DMS79 treated with DMSO at 0.1 percent for 48 hours (cell line): ENCODE results near the gene PDE6C.

Experiments used
- DNase-seq: peaks from one replicate; lab custom pipeline; 2025; lab: John Stamatoyannopoulos, UW

Gene PDE6C

GRCh38 chr10:93594518-93594917 lies 17.8 kb upstream of the PDE6C start:
- DNase-seq = no peak

DNA sequence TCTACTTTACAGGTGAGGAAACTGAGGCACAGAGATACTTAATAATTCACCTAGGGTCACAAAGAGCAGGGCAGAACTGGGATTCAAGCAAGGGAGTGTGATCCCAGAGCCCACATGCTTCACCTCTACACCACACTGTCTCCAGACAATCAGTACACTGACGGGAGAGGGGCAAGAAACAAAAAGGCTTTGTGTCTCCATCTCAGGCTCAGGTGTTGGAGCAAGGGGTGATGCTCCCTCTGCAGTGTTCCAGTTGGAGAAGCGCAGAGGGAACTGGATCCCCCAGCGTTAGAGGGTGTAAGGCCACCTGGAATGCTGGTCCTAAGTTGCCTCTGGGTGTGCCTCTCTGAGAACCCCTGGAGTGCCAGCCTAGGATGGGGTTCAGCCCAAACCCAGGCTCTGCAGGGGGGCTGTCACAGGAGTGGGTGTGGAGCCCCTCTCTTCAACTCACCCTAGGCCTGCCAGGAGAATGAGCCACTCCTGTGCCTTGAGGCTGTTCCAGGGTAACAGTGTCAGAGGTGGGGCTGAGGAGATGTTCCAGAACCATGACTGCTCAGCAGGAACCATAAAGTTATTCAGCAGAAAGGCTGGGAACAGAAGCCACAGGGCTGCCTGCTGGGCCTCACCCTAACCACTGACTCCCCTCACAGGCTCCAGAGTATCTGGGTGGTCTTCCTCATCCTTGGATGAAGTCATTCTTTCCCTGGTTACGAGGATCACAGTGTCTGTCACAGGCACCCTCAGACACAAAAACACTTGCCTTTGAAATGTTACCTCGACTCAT lies 16.8 kb upstream of the PDE6C start:
- DNase-seq = no peak

DNA sequence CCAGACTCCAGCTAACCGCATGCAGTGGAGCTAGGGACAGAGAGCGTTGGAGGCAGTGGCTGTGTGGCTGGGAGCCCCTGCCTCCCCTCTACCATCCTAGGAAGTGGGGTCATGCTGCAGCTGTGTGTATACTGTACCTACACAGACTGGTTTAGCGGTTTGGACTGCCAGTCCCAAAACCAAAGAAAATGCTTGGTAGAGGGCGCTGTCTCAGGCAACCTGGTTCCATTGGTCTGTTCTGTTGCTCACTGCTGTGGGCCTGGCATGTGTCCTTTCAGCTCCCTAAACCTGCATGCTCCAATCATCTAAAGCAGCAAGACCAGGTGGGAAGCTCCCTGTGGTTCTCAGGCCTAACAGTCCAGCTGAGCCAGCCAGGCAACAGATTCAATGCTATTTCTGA lies 15.8 kb upstream of the PDE6C start:
- DNase-seq = no peak

DNA sequence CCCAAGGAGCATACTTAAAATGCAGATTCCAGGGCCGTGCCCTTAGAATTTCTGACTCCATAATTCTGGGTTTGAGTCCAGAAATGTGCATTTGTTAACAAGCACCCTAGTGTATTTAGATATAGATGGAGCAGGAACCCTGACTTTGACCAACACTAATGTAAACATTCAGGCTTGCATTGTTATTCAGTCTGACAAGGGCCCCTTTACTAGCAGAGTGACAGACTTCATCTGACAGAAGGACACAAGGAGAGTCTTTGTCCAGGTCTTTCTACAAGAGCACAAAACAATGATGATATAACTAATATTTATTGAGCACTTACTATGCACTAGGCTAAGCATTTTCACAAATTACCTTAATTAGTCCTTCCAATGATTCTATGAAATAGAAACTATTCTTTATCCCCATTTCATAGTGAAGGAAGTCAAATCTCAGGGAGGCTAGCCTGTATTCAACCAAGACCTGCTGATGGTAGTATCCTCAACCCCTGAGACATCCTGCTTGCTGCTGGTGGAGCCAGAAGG lies 15.2 kb upstream of the PDE6C start:
- no peak for DNase-seq

DNA sequence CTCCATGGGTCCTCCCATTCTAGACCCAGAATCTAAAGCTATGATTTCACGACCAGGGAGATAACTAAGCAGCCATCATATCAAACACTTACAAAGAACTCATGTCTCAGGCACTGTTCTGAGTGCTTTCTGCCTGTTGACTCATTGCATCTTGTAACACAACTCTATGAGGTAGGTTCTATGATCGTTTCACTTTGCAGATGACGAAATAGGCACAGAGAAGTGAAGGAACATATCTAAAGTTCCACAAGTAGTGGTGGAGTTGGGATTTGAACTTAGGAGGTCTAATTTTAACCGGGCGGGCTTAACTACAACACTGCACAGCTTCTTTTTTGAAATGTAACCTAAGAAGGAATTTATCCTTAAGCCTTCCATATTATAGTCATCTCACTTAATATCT lies 14.2 kb upstream of the PDE6C start:
- no peak for DNase-seq

DNA sequence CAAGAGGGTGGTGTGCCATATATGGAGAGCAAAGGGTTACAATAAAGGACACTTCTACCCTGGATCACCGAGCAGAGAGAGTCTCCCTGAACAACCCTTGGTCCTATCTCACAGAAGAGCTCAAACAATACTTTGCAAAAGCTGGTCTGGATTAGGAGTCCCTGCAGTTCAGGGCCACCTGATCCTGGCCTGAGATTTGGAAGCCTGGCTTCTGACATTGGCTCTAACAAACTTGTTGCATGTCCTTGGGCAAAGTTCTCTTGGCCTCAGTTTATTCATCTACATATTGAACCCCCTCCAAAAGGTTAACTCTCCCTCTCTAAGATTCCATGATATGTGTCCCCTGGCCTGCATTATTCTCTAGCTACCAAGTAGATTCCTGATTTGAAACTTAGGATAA lies 13.0 kb upstream of the PDE6C start:
- DNase-seq = no peak

DNA sequence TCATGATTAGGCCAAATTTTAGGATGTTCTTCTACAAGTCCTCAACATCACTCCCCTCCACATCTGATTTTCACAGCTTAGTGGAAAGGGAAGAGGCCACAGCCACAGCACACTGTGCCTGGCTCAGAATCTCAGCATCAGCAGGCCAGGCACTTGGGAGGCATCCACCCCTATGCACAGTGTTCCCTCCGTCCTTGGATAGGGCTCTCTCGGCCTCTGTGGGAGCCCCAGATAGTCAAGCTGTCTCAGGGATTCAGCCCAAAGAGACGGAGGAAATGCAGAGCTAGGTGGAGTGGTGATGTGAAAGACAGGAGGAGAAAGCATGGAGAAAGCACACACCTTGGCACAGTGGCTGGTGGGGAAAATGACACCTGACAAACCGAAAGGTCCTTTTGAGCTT lies 12.6 kb upstream of the PDE6C start:
- DNase-seq = no peak

DNA sequence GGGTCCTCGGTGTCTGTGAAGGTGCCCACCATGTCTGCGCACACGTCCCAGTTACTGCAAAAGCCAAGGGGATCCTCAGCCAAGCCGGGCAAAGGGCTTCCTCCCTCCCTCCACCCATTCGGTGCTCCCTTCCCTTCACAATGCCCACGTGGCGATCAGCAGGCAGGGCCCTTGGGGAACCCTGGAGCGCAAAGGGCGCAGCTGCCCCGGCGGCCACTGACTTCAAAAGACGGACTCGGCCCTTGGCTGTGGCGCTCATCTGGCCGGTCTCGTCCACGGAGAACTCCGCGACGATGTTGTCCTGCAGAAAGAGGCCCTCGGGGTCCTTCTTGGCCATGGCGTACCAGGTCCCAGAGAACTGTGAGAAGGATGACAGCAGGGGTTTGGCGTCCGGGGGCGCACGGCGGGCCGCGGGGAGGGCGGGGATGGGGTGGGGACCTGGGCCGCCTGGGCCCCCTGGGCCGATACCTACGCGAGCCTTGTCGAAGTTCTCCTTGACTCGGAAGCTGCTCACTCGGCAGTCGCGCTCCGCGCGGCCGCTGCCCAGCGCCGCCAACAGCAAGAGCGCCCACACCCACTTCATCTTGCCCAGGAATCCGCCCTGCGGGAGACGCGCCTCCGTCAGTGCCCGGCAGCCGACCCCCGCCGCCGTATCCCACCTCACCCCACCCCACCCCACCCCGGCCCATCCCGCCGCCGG lies 11.7 kb upstream of the PDE6C start:
- no peak for DNase-seq

GRCh38 chr10:93601146-93601773 lies 11.1 kb upstream of the PDE6C start, which contains the start of gene RBP4:
TSS of gene RBP4 (minus strand) at chr10:93601235. CDS start at chr10:93601028, 207 bp downstream.
- DNase-seq = no peak

GRCh38 chr10:93601774-93602162 lies 10.6 kb upstream of the PDE6C start:
- no peak for DNase-seq

DNA sequence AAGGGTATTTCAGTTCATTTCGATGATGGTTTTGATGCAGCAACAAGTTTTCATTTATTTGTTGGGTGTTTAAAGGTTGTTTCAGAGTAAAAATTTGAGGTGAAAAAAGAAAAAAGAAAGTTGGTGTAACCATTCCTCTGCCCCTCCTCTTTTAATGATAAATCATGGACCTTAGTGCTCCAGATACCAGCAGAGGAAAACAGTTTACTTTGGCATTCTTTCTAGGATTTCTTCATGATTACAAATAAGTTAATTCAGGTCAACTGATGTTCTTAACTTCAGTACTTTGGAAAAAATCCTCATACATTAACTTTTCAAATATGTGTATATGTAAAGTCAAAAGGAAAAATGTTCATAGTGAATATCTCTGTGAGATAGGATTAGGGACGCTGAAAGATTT lies 9.3 kb upstream of the PDE6C start:
- no peak for DNase-seq

DNA sequence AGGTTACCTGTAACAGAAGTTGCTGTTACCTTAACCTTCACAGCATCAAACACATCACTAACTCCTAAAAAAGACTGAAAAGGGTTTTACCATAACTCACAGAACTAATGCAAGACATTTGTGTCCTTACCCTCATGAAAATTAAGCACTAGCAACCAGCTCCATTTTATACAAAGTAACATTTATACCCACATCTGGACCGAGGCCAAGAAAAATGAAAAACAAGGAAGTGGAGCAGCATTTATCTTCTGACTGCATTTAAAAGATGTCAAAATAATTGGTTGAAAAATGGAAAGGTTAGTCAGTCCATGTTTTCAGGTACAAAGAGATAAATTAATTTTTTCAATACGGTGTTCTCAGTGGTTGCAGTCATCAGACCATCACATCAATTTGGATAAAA lies 8.2 kb upstream of the PDE6C start:
- DNase-seq = no peak

DNA sequence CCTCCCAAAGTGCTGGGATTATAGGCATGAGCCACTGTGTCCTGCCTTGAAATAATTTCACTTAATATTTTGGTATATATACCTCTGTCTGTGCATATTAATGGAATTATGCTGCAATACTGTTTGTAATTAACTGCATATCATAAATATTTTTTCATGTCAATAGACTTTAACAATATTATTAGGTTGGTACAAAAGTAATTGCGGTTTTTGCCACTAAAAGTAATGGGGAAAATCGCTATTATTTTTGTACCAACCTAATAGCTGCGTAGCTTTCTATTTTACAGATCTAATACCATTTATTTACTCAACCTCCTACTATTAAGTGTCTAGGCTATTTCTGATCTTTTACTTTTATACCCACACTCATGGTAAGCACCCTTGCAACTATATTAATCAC lies 3.9 kb upstream of the PDE6C start:
- no peak for DNase-seq

DNA sequence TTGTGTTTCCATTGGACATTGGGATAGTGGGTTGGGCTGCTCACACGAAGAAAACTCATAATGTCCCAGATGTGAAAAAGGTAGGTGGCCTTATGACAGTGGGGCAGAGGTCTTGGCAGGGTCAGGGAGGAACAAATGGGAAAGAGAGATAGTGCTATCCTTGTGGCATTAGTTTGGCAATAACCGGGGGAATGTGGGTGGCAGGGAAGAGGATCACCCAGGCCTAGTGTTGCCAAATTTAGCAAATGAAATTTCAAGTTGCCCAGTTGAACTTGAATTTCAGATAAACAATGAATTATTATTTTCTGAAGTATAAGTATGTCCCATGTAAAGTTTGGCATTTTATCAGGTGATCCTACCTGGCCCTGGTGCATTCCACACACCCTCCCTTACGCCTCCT lies 789 bp downstream of the PDE6C start:
- no peak for DNase-seq

GRCh38 chr10:93614101-93614825 lies 1.9 kb downstream of the PDE6C start:
- no peak for DNase-seq

DNA sequence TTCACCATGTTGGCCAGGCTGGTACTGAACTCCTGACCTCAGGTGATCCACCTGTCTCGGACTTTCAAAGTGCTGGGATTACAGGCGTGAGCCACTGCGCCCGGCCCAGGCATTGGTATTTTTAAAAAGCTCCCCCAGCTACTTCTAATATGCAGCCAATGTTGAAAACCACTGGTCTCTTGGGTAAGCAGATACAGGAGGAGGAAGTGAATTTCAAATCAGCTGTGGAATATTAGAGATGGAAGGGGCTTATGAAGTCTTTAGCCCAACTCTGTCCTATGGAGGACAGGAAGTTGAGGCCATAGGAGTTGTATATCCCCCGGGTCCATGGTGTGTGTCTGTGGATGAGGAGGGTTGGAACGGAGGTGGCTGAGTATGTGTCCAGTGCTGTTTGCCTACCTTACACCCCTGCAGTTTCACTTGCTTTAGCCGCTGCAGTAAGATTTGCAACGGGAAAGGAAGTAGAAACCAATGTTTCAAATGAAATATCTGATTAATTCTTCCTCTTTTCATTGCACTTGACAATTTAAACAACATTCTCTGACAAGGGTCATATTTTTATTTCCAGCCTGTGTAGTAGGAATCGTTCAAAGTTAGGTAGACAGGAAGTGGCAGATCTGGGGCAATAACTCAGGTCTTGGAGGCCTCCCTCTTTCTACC lies 3.4 kb downstream of the PDE6C start:
- no peak for DNase-seq

DNA sequence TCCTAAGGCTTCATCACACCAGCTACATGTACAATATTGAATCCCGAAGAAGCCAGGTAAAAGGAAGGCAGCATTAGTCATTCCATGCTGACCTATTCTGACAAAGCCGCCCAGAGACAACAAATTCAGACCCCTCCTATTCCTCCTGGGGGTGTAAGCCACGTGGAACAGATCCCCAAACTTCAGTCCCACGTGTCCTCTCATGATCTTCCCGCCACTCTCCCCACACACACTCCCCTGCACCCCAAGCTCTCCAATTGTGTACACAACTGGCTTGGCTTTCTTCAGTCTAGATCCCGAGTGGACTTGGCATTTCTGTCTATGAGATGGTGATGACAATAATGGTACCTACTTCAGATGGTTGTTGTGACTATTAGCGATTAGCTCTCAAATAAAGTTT lies 8.6 kb downstream of the PDE6C start:
- DNase-seq = no peak

DNA sequence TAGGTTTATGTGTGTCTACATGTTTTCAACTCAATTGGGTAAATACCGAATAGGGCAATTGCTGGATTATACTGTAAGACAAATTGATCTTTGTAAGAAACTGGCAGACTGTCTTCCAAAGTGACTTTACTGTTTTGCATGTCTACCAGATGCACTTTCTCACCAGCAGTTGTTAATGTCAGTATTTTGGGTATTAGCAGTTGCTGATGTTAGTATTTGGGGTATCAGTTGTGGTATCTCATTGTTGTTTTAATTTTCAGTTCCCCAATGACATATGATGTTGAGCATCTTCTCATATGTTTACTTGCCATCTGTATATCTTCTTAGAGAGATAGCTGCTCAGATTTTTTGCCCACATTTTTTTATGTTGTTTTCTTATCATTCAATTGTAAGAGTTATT lies 10.6 kb downstream of the PDE6C start:
- DNase-seq = no peak

DNA sequence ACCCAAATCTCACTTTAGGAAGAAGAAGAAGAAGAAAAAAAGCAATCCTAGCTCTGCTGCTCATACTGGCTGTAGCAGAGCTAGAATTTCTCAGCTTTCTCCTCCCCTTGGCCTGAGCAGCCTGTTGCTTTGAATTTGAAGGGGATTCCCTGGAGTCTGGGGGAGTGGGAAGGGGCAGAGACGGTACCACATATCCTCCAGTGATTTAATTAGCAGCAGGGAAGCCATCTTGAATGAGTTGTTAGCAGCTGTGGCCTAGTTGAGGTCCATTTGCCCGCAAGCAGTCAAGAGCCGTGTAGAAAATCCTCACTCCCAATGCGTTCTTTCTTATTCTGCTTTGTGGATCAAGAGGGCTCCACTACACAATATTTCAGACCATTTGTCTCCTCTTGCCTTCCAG lies 16.5 kb downstream of the PDE6C start:
- no peak for DNase-seq

- no peak for DNase-seq
Measured at GRCh38 chr10:93629647-93630305, 17.4 kb downstream of the PDE6C start.
